Measurements from ENCODE around the gene RAB3A. TPM values are rescaled to one million over a fixed set of nuclear protein-coding genes. Genes with fewer than 3 reads are reported as not detected.

The RAB3A gene
- total RNA-seq, 1 donor from 2014 or later: 9.2 TPM

- Mint-ChIP-seq H3K4me1 (peaks cover 8% of the 10 kb centered on the region), H3K36me3 (ENCODE audit: low read depth) (no peaks in the 10 kb centered on the region), H3K27ac (ENCODE audit: unreplicated experiment) (no peak overlapping the region), H3K9me3 (peaks cover 2% of the 10 kb centered on the region), H3K27me3 (ENCODE audit: low read depth) (peaks cover 72% of the 10 kb centered on the region), H3K4me3 (no peak overlapping the region)
- TF ChIP-seq, protein P1, sequence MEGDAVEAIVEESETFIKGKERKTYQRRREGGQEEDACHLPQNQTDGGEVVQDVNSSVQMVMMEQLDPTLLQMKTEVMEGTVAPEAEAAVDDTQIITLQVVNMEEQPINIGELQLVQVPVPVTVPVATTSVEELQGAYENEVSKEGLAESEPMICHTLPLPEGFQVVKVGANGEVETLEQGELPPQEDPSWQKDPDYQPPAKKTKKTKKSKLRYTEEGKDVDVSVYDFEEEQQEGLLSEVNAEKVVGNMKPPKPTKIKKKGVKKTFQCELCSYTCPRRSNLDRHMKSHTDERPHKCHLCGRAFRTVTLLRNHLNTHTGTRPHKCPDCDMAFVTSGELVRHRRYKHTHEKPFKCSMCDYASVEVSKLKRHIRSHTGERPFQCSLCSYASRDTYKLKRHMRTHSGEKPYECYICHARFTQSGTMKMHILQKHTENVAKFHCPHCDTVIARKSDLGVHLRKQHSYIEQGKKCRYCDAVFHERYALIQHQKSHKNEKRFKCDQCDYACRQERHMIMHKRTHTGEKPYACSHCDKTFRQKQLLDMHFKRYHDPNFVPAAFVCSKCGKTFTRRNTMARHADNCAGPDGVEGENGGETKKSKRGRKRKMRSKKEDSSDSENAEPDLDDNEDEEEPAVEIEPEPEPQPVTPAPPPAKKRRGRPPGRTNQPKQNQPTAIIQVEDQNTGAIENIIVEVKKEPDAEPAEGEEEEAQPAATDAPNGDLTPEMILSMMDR (conservative IDR thresholded peaks at IDR 0.05): no peak
- no peak for DNase-seq (ENCODE audit: low read depth, low spot score)
Observed at GRCh38 chr19:18221815-18222725, 18.2 kb upstream of the RAB3A start.

DNA sequence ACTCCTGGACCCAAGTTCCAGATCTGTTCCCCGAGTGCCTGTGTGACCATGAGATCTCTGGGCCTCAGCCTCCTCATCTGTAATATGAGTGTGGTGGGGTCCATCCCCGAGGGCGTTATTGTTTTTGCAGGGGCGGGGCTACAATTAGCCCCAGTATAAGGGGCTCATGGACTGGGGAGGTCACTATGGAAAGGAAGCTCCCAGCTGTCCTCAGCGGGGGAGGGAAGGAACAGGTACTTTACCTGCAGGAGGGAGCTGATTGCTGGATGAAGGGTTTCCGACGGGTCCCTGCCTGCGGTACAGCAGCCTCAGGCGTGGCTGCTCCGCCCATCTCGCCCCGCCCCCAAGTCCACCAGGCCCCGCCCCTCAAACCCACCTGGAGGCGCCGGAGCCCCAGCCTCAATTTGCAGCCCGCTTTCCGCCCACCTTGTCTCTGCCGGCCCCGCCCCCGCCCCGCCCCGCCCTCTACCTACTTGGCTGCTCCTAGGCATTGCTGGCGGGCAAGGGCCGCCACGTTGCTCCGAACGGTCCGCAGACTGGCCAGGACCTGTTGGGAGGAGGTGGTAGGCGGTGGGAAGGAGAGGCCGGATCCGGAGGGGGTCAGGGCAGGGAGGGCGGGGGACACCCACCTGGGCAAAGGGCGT is 16.9 kb upstream of the RAB3A start:
- no peak overlapping the region for H3K27ac Mint-ChIP-seq (ENCODE audit: unreplicated experiment)
- H3K4me1 Mint-ChIP-seq: peaks cover 8% of the 10 kb centered on the region
- H3K9me3 Mint-ChIP-seq: peaks cover 2% of the 10 kb centered on the region
- H3K27me3 Mint-ChIP-seq (ENCODE audit: low read depth): peaks cover 62% of the 10 kb centered on the region
- no peak for DNase-seq (ENCODE audit: low read depth, low spot score)
- H3K4me3 Mint-ChIP-seq: no peak overlapping the region
- TF ChIP-seq, protein P1 (conservative IDR thresholded peaks at IDR 0.05): no peak
- H3K36me3 Mint-ChIP-seq (ENCODE audit: low read depth): no peaks in the 10 kb centered on the region

- Mint-ChIP-seq H3K4me1 (peaks cover 8% of the 10 kb centered on the region), H3K27me3 (ENCODE audit: low read depth) (peaks cover 55% of the 10 kb centered on the region), H3K4me3 (no peak overlapping the region), H3K9me3 (peaks cover 2% of the 10 kb centered on the region), H3K36me3 (ENCODE audit: low read depth) (no peaks in the 10 kb centered on the region), H3K27ac (ENCODE audit: unreplicated experiment) (no peak overlapping the region)
- TF ChIP-seq, protein P1 (conservative IDR thresholded peaks at IDR 0.05): no peak
- DNase-seq (ENCODE audit: low read depth, low spot score): no peak
Observed at GRCh38 chr19:18219911-18220631, 16.2 kb upstream of the RAB3A start.

GRCh38 chr19:18218600-18218999 is 14.8 kb upstream of the RAB3A start:
- Mint-ChIP-seq H3K4me1 (no peaks in the 10 kb centered on the region), H3K27me3 (ENCODE audit: low read depth) (peaks cover 41% of the 10 kb centered on the region), H3K4me3 (no peak overlapping the region), H3K27ac (ENCODE audit: unreplicated experiment) (no peak overlapping the region), H3K36me3 (ENCODE audit: low read depth) (no peaks in the 10 kb centered on the region), H3K9me3 (no peaks in the 10 kb centered on the region)
- no peak for DNase-seq (ENCODE audit: low read depth, low spot score)
- TF ChIP-seq, protein P1 (conservative IDR thresholded peaks at IDR 0.05): no peak

DNA sequence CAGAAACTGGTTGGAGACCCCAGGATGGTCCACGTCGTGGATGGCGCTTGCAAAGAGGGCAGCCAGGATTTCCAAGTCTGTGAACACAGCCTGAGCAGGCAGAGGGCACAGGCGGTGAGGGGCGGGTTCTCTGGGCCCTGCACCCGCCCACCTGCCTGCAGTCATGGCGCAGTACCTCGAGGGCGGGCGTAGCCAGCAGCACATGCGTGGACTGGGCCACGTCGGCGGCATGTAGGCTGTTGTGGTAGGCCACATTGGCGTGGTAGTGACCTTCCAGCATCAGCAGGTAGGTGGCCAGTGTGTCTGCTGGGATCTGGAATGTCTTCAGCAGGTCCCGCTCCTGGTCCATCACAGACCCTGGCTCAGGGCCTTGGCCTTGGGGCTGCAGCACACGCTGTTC is 14.3 kb upstream of the RAB3A start:
- TF ChIP-seq, protein P1 (conservative IDR thresholded peaks at IDR 0.05): no peak

More for the DNA sequence above, 14.3 kb upstream of the RAB3A start:
- DNase-seq (ENCODE audit: low read depth, low spot score): no peak
- no peak overlapping the region for H3K4me3 Mint-ChIP-seq
- no peaks in the 10 kb centered on the region for H3K9me3 Mint-ChIP-seq
- H3K36me3 Mint-ChIP-seq (ENCODE audit: low read depth): no peaks in the 10 kb centered on the region
- no peaks in the 10 kb centered on the region for H3K4me1 Mint-ChIP-seq
- H3K27me3 Mint-ChIP-seq (ENCODE audit: low read depth): peaks cover 39% of the 10 kb centered on the region
- no peak overlapping the region for H3K27ac Mint-ChIP-seq (ENCODE audit: unreplicated experiment)
